HEK293 (cell line): ENCODE measurements around the gene AK6.

ENCODE experiments used
- CTCF ChIA-PET: fragments of 350-600 bp; formaldehyde crosslinking; extraction: SDS; loops from one replicate; lab custom pipeline; 2021; ENCODE audit warnings: antibody characterized with exemption; lab: Yijun Ruan, JAX
- POLR2A ChIA-PET: fragments of 300-600 bp; formaldehyde crosslinking; extraction: SDS; loops from one replicate; lab custom pipeline; 2020; ENCODE audit warnings: antibody characterized with exemption, inconsistent platforms; lab: Yijun Ruan, JAX
- H3K27ac ChIP-seq: fragments of 200-500 bp; sonication (Bioruptor generic); 2 replicates; pipeline ENCODE4 v1.5.1; 2014; ENCODE audit warnings: low read depth, low read length, control low read depth, inconsistent platforms; ENCODE audit errors: extremely low read depth
- H3K36me3 ChIP-seq, 2 experiments: fragments of 200-500 bp in 1 of 2; sonication (Bioruptor generic) in 1 of 2; 1 replicate in 1 of 2; 2 replicates in 1 of 2; pipeline ENCODE4 v1.5.1; 2014 to 2017; ENCODE audit warnings: inconsistent platforms in 2 of 2, low read length in 2 of 2; ENCODE audit not compliant: control insufficient read depth in 2 of 2, insufficient read depth in 1 of 2
- H3K4me1 ChIP-seq: fragments of 200-500 bp; sonication (Bioruptor generic); 2 replicates; pipeline ENCODE4 v1.5.1; 2014; ENCODE audit warnings: mild to moderate bottlenecking, low read length, inconsistent platforms; ENCODE audit not compliant: control insufficient read depth, insufficient read depth
- H3K4me3 ChIP-seq: 2 replicates; pipeline ENCODE4 v1.5.1; 2011; ENCODE audit warnings: low read depth, mild to moderate bottlenecking, control low read depth, low read length, moderate library complexity
- H3K9me3 ChIP-seq: fragments of 200-500 bp; sonication (Bioruptor generic); 2 replicates; pipeline ENCODE4 v1.5.1; 2014; ENCODE audit warnings: low read depth, low read length, inconsistent platforms; ENCODE audit not compliant: control insufficient read depth, insufficient read depth
- AEBP2 ChIP-seq: fragments of 450-650 bp; formaldehyde crosslinking; IDR thresholded peaks from 2 replicates; pipeline ENCODE4 v1.5.1; 2016; ENCODE audit warnings: missing biosample characterization, missing genetic modification characterization, borderline replicate concordance
- KLF16 ChIP-seq: fragments of 450-650 bp; formaldehyde crosslinking; IDR thresholded peaks from 2 replicates; pipeline ENCODE4 v1.5.1; 2017; ENCODE audit warnings: missing biosample characterization, missing genetic modification characterization
- MYNN ChIP-seq: fragments of 450-650 bp; formaldehyde crosslinking; IDR thresholded peaks from 2 replicates; pipeline ENCODE4 v1.5.1; 2016; ENCODE audit warnings: missing biosample characterization, missing genetic modification characterization, borderline replicate concordance
- SETDB1 ChIP-seq: IDR thresholded peaks from one replicate; pipeline ENCODE4 v1.6.1; 2017; ENCODE audit warnings: mild to moderate bottlenecking, low read length, moderate library complexity, mixed read lengths; ENCODE audit not compliant: insufficient read length
- YY1 ChIP-seq: fragments of 450-650 bp; formaldehyde crosslinking; IDR thresholded peaks from 2 replicates; pipeline ENCODE4 v1.5.1; 2018; ENCODE audit warnings: missing biosample characterization, missing genetic modification characterization
- ZBTB11 ChIP-seq: fragments of 450-650 bp; formaldehyde crosslinking; conservative IDR thresholded peaks from 2 replicates; pipeline ENCODE4 v1.5.1; 2016; ENCODE audit warnings: low read depth, missing biosample characterization, missing genetic modification characterization
- ZBTB26 ChIP-seq: fragments of 450-650 bp; formaldehyde crosslinking; optimal IDR thresholded peaks from 2 replicates; pipeline ENCODE3; 2016; ENCODE audit warnings: missing biosample characterization, mild to moderate bottlenecking, missing genetic modification characterization
- ZBTB6 ChIP-seq: fragments of 450-650 bp; formaldehyde crosslinking; IDR thresholded peaks from 2 replicates; pipeline ENCODE4 v1.5.1; 2017; ENCODE audit warnings: missing biosample characterization, missing genetic modification characterization
- ZBTB8A ChIP-seq: fragments of 450-650 bp; formaldehyde crosslinking; IDR thresholded peaks from 2 replicates; pipeline ENCODE4 v1.5.1; 2016; ENCODE audit warnings: missing biosample characterization, missing genetic modification characterization
- ZNF10 ChIP-seq: fragments of 450-650 bp; formaldehyde crosslinking; IDR thresholded peaks from 2 replicates; pipeline ENCODE4 v1.5.1; 2017; ENCODE audit warnings: missing biosample characterization, missing genetic modification characterization
- ZNF175 ChIP-seq: fragments of 450-650 bp; formaldehyde crosslinking; IDR thresholded peaks from 2 replicates; pipeline ENCODE4 v1.5.1; 2016; ENCODE audit warnings: missing biosample characterization, missing genetic modification characterization
- ZNF184 ChIP-seq: fragments of 450-650 bp; IDR thresholded peaks from 2 replicates; pipeline ENCODE4 v1.5.1; 2018; ENCODE audit warnings: missing biosample characterization, mild to moderate bottlenecking, missing genetic modification characterization
- ZNF248 ChIP-seq: fragments of 450-650 bp; formaldehyde crosslinking; IDR thresholded peaks from 2 replicates; pipeline ENCODE4 v1.5.1; 2017; ENCODE audit warnings: missing biosample characterization, missing genetic modification characterization
- ZNF324 ChIP-seq: fragments of 450-650 bp; formaldehyde crosslinking; IDR thresholded peaks from 2 replicates; pipeline ENCODE4 v1.5.1; 2016; ENCODE audit warnings: missing biosample characterization, missing genetic modification characterization
- ZNF426 ChIP-seq: fragments of 450-650 bp; formaldehyde crosslinking; IDR thresholded peaks from 2 replicates; pipeline ENCODE4 v1.5.1; 2017; ENCODE audit warnings: missing biosample characterization, missing genetic modification characterization, mild to moderate bottlenecking, inconsistent platforms, moderate library complexity
- ZNF433 ChIP-seq: fragments of 450-650 bp; formaldehyde crosslinking; IDR thresholded peaks from 2 replicates; pipeline ENCODE4 v1.5.1; 2016; ENCODE audit warnings: missing biosample characterization, missing genetic modification characterization, low read depth
- ZNF549 ChIP-seq: fragments of 450-650 bp; IDR thresholded peaks from 2 replicates; pipeline ENCODE4 v1.5.1; 2018; ENCODE audit warnings: missing biosample characterization, missing genetic modification characterization, mild to moderate bottlenecking, inconsistent platforms, moderate library complexity
- ZNF626 ChIP-seq: fragments of 450-650 bp; sonication (Bioruptor Pico); formaldehyde crosslinking; IDR thresholded peaks from 2 replicates; pipeline ENCODE4 v1.5.1; 2018; ENCODE audit warnings: missing biosample characterization, missing genetic modification characterization, inconsistent platforms
- ZNF660 ChIP-seq: fragments of 450-650 bp; IDR thresholded peaks from 2 replicates; pipeline ENCODE4 v1.5.1; 2018; ENCODE audit warnings: missing biosample characterization, mild to moderate bottlenecking, missing genetic modification characterization
- ZNF76 ChIP-seq: fragments of 450-650 bp; formaldehyde crosslinking; IDR thresholded peaks from 2 replicates; pipeline ENCODE4; 2016; ENCODE audit warnings: low read depth, missing biosample characterization, missing genetic modification characterization, borderline replicate concordance
- ZNF837 ChIP-seq: fragments of 450-650 bp; formaldehyde crosslinking; IDR thresholded peaks from 2 replicates; pipeline ENCODE4 v1.5.1; 2016; ENCODE audit warnings: missing biosample characterization, missing genetic modification characterization
- ZSCAN18 ChIP-seq: fragments of 450-650 bp; formaldehyde crosslinking; IDR thresholded peaks from 2 replicates; pipeline ENCODE4 v1.5.1; 2016; ENCODE audit warnings: missing biosample characterization, missing genetic modification characterization
- ZSCAN4 ChIP-seq: fragments of 450-650 bp; formaldehyde crosslinking; IDR thresholded peaks from 2 replicates; pipeline ENCODE4 v1.5.1; 2017; ENCODE audit warnings: missing biosample characterization, missing genetic modification characterization

AK6 gene

GRCh38 chr5:69343083-69343482, 26.2 kb downstream of the AK6 start:
- Histone ChIP-seq H3K27ac (no peak overlapping the region), H3K9me3 (no peaks in the 10 kb centered on the region), H3K4me3 (no peak overlapping the region), H3K4me1 (no peaks in the 10 kb centered on the region), H3K36me3 (no peaks in the 10 kb centered on the region)
- TF ChIP-seq ZNF426, result no peak
- TF ChIP-seq ZSCAN4 (tag by site-specific recombination), result no peak
- no peak for TF ChIP-seq KLF16
- TF ChIP-seq ZNF433, result no peak
- no peak for TF ChIP-seq ZNF549 (tag by site-specific recombination)
- TF ChIP-seq ZNF175 (tag by site-specific recombination), result no peak
- no peak for TF ChIP-seq ZBTB8A (tag by site-specific recombination)
- no peak for TF ChIP-seq AEBP2 (tag by site-specific recombination)
- TF ChIP-seq ZBTB11 (tag by site-specific recombination), result no peak
- TF ChIP-seq ZBTB26 (tag by site-specific recombination), result no peak
- no peak for TF ChIP-seq YY1 (tag by site-specific recombination)
- TF ChIP-seq ZNF626 (tag by site-specific recombination), result no peak
- TF ChIP-seq ZBTB6 (tag by site-specific recombination), result no peak
- ChIA-PET POLR2A (no interaction called here), CTCF (no interaction called here)

GRCh38 chr5:69341520-69342161, 27.7 kb downstream of the AK6 start:
- Histone ChIP-seq H3K36me3 (no peaks in the 10 kb centered on the region), H3K9me3 (no peaks in the 10 kb centered on the region), H3K4me1 (no peaks in the 10 kb centered on the region), H3K4me3 (no peak overlapping the region), H3K27ac (no peak overlapping the region)
- ChIA-PET CTCF (interaction anchor here (0.6 kb wide), 1 partner anchor 10 kb away, joined by 3 read pairs; no protein-coding TSS in a partner anchor), POLR2A (no interaction called here)
- TF ChIP-seq SETDB1 (no peak), ZNF324 (tag by site-specific recombination) (no peak), ZSCAN18 (tag by site-specific recombination) (no peak), ZNF10 (tag by site-specific recombination) (peak; percentile 72; the same call in 1 of the 2 replicates), ZNF184 (tag by site-specific recombination) (peak; percentile 97), ZNF837 (tag by site-specific recombination) (no peak), MYNN (no peak), ZNF76 (tag by site-specific recombination) (no peak), ZNF248 (no peak), ZNF660 (no peak)
